Activated CD8-positive, alpha-beta T cell treated with anti-CD3 and anti-CD28 coated beads for 36 hours (primary cell): Measurements from ENCODE around the gene HTRA2. TPM values are rescaled to one million over a fixed set of nuclear protein-coding genes. Genes with fewer than 3 reads are reported as not detected.

Experiments used
- ATAC-seq: fragments of 200-7000 bp; cut with Tn5 transposase; one replicate; pipeline ENCODE4 v1.10.0; 2021; ENCODE audit warnings: mild to moderate bottlenecking, moderate library complexity
- CTCF ChIA-PET: fragments of 350-600 bp; sonication (Branson Sonifier 250); formaldehyde crosslinking; loops from one replicate; lab custom pipeline; 2021; ENCODE audit warnings: antibody characterized with exemption; lab: Charles Lee
- POLR2A ChIA-PET: fragments of 350-600 bp; sonication (Branson Sonifier 250); formaldehyde crosslinking; loops from one replicate; lab custom pipeline; 2021; ENCODE audit warnings: antibody characterized with exemption; lab: Charles Lee
- DNase-seq: peaks from one replicate; pipeline ENCODE4 v3.0.0-alpha.2; 2020
- H3K27ac Mint-ChIP-seq: one replicate; pipeline ENCODE4 v1.8.0; 2021; ENCODE audit warnings: mild to moderate bottlenecking, mixed read lengths
- H3K27me3 Mint-ChIP-seq: one replicate; pipeline ENCODE4 v1.8.0; 2021; ENCODE audit warnings: mixed read lengths
- H3K36me3 Mint-ChIP-seq: one replicate; pipeline ENCODE4 v1.8.0; 2021; ENCODE audit warnings: low read depth, mixed read lengths
- H3K4me1 Mint-ChIP-seq: one replicate; pipeline ENCODE4 v1.8.0; 2021; ENCODE audit warnings: low read depth, mixed read lengths
- H3K4me3 Mint-ChIP-seq: one replicate; pipeline ENCODE4 v1.8.0; 2021; ENCODE audit warnings: mild to moderate bottlenecking, moderate library complexity, mixed read lengths
- H3K9me3 Mint-ChIP-seq: one replicate; pipeline ENCODE4 v1.8.0; 2021; ENCODE audit warnings: mixed read lengths
- CTCF ChIP-seq: fragments of 200-600 bp; IDR thresholded peaks from one replicate; pipeline ENCODE4 v1.8.0; 2022; ENCODE audit warnings: antibody characterized with exemption, mild to moderate bottlenecking
- intact Hi-C: fragments of 100-400 bp; cut with micrococcal nuclease; formaldehyde crosslinking; loops from one replicate; pipeline ENCODE4 v1.10.0; 2022
- total RNA-seq, 2 experiments: library from RNA; stranded (reverse); gene quantifications; one replicate each; pipeline ENCODE4 v1.2.3, GENCODE V29; 2021

The HTRA2 gene
- total RNA-seq, 2 experiments from 2014 or later: 42.0 to 45.0 TPM

- Mint-ChIP-seq H3K36me3 (peaks cover 33% of the 10 kb centered on the region), H3K27ac (no peak overlapping the region), H3K9me3 (no peaks in the 10 kb centered on the region), H3K4me3 (no peak overlapping the region), H3K27me3 (peaks cover 49% of the 10 kb centered on the region), H3K4me1 (peaks cover 43% of the 10 kb centered on the region)
- DNase-seq: no peak
- POLR2A ChIA-PET: interaction anchor here (1.4 to 2.4 kb wide), 2 partner anchors 14 to 22 kb away, joined by 3 to 8 read pairs; partner anchors contain the start of genes CCDC142 and TTC31
- no peak for TF ChIP-seq CTCF
- CTCF ChIA-PET: interaction anchor here (1.0 to 2.1 kb wide), 7 partner anchors 22 to 113 kb away, joined by 3 to 16 read pairs (median 4); partner anchors contain the start of genes CCDC142, DQX1, TTC31 and WBP1
- no peak for ATAC-seq
- intact Hi-C loops: no loop called here
Measured at GRCh38 chr2:74504591-74504990, 25.1 kb upstream of the HTRA2 start.

GRCh38 chr2:74505448-74506246 is 24.1 kb upstream of the HTRA2 start:
- ChIA-PET CTCF (interaction anchor here (0.9 to 3.4 kb wide), 4 partner anchors 9 to 82 kb away, joined by 3 to 27 read pairs (median 5); partner anchors contain the start of genes AUP1, HTRA2 and TLX2), POLR2A (interaction anchor here (4.8 kb wide), 1 partner anchor 24 kb away, joined by 21 read pairs; the partner anchor contains the start of genes AUP1 and HTRA2)
- no peak for ATAC-seq
- peaks cover 46% of the 10 kb centered on the region for H3K27me3 Mint-ChIP-seq
- peak overlapping the region; percentile 12 for H3K4me3 Mint-ChIP-seq
- no peaks in the 10 kb centered on the region for H3K9me3 Mint-ChIP-seq
- peaks cover 33% of the 10 kb centered on the region for H3K36me3 Mint-ChIP-seq
- no peak for TF ChIP-seq CTCF
- intact Hi-C loops: no loop called here
- H3K4me1 Mint-ChIP-seq: peaks cover 43% of the 10 kb centered on the region
- H3K27ac Mint-ChIP-seq: no peak overlapping the region
- DNase-seq: no peak

GRCh38 chr2:74507145-74507925 is 22.4 kb upstream of the HTRA2 start, which contains the start of gene PCGF1:
PCGF1 (minus strand) TSS chr2:74507695; CDS start chr2:74507668, 27 bp downstream.
- CTCF ChIA-PET: interaction anchor here (0.9 to 3.4 kb wide), 8 partner anchors 7 to 84 kb away, joined by 3 to 27 read pairs (median 4); partner anchors contain the start of genes AUP1, HTRA2, MRPL53 and TLX2
- H3K36me3 Mint-ChIP-seq: peaks cover 33% of the 10 kb centered on the region
- peaks cover 44% of the 10 kb centered on the region for H3K27me3 Mint-ChIP-seq

GRCh38 chr2:74507926-74508520 is 21.7 kb upstream of the HTRA2 start:
- peak overlapping the region; percentile 99 for H3K27ac Mint-ChIP-seq
- CTCF ChIA-PET: interaction anchor here (1.0 to 3.4 kb wide), 6 partner anchors 9 to 83 kb away, joined by 3 to 27 read pairs (median 4); partner anchors contain the start of gene LBX2
- intact Hi-C loops: no loop called here
- ATAC-seq: peak; percentile 7
- POLR2A ChIA-PET: interaction anchor here (0.5 to 4.8 kb wide), 5 partner anchors 8 to 308 kb away, joined by 3 to 21 read pairs (median 4); partner anchors contain the start of genes AUP1, HTRA2, INO80B and LBX2
- peaks cover 43% of the 10 kb centered on the region for H3K27me3 Mint-ChIP-seq
- DNase-seq: peak; percentile 54
- H3K36me3 Mint-ChIP-seq: peaks cover 33% of the 10 kb centered on the region
- H3K4me1 Mint-ChIP-seq: peaks cover 36% of the 10 kb centered on the region
- peak overlapping the region; percentile 94 for H3K4me3 Mint-ChIP-seq
- no peaks in the 10 kb centered on the region for H3K9me3 Mint-ChIP-seq
- no peak for TF ChIP-seq CTCF

More at GRCh38 chr2:74507145-74507925, 22.4 kb upstream of the HTRA2 start, which contains the start of gene PCGF1:
- TF ChIP-seq CTCF: peak; percentile 50
- H3K27ac Mint-ChIP-seq: peak within 1 kb of the TSS; percentile 99
- intact Hi-C loops: no loop called here
- peak within 1 kb of the TSS; percentile 94 for H3K4me3 Mint-ChIP-seq
- POLR2A ChIA-PET: interaction anchor here (1.0 to 4.8 kb wide), 8 partner anchors 10 to 77 kb away, joined by 3 to 21 read pairs (median 4); partner anchors contain the start of genes AUP1, CCDC142, HTRA2 and INO80B
- DNase-seq: peak; percentile 100
- peak; percentile 91 for ATAC-seq
- no peaks in the 10 kb centered on the region for H3K9me3 Mint-ChIP-seq
- H3K4me1 Mint-ChIP-seq: peaks cover 42% of the 10 kb centered on the region
